GM19395 (cell line): ENCODE measurements around the gene ARHGAP12.

Source experiments
- ATAC-seq: cut with Tn5 transposase; IDR thresholded peaks from one replicate; pipeline ENCODE4 v1.9.1; 2021; ENCODE audit warnings: mild to moderate bottlenecking, moderate library complexity; ENCODE audit not compliant: unreplicated experiment

ARHGAP12 gene

GRCh38 chr10:31829776-31830175 is 98.9 kb downstream of the ARHGAP12 start:
- ATAC-seq, result no peak

- no peak for ATAC-seq
These were observed 105.3 kb downstream of the ARHGAP12 start for GRCh38 chr10:31823358-31823757.

DNA sequence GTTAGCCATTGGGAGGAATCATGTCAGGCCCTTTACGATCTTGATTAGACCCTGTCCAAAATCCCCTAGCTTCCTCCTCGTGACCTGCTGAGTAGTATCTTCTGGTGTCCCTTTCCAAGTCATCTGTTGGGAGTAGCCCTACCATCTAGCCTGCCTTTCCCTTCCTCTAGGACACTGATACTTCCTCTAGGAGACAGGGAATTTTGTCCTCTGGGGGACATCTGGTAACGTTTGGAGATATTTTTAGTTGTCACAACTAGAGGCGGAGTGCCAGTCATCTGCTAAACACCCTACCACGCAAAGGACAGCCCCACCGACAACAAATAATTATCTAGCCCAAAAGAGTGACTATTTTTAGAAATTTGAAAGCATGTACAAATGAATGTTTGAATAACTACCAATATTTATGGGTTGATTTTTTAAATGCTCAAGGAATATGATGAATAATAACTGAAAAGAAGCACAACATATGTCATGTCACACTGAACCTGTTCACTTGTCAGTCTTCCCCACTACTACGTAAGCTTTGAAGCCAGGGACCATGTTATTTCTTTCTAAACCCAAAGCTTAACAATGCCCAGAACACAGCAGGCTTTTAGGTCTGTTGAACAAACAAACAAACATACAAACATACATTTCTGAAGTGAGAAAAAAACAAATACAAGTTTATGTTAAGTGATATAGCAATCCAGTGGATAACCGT is 105.9 kb downstream of the ARHGAP12 start:
- no peak for ATAC-seq

DNA sequence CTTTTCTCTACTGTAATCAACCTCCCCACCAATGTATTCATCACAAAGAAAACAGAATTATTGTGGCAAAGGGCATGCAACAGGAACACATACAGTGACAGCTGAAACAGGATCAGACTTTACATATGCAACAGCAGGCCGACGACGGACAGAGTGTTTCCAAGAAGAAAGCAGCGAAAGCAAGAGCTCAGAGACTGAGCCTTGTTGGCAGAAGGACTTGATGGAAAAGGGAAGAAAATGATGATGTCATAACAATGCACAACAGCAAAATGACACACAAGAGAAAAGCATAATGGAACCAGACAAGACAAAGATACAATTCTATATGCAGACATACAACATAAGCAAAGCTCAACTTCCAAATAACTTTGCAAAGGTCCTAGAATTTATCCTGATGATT is 106.5 kb downstream of the ARHGAP12 start:
- no peak for ATAC-seq

- no peak for ATAC-seq
These were observed 107.8 kb downstream of the ARHGAP12 start for GRCh38 chr10:31820778-31821369.

DNA sequence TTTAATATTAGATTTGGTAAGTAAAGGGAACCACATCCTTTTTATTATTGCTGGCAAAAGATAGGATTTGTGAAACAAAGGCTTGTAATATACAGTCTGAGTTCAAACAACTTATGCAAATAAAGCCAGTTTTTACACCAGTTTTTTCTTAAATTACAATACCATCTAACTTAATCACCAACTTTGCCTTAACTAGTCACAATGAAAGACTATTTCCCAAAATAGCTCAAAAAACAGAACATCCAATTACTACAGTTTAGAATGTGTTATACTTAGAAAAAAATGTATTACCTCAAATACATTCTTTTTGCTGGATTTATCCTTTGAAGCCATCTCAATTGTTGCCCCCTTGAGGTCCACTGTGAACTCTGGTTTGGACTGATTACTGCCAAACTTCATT is 108.5 kb downstream of the ARHGAP12 start:
- ATAC-seq, result no peak

DNA sequence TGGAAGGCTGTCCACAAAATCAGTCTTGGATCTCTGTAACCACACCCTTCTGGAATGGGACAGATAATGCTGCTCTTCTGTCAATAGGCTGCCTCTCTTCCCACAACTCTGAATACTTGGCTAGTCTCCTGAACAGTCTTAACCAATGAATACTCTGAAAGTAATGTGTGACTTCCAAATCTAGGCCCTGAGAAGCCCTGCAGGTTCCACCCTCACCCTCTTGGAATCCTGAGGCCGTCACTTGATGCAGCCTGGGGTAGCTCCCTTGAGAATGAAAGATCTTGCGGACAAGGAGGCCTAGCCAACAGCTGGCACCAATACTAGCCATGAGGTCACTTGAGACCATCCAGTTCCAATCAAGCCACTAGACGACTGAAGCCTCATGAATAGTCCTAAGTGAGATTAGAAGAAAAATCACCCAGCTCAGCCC is 109.2 kb downstream of the ARHGAP12 start:
- ATAC-seq, result no peak

DNA sequence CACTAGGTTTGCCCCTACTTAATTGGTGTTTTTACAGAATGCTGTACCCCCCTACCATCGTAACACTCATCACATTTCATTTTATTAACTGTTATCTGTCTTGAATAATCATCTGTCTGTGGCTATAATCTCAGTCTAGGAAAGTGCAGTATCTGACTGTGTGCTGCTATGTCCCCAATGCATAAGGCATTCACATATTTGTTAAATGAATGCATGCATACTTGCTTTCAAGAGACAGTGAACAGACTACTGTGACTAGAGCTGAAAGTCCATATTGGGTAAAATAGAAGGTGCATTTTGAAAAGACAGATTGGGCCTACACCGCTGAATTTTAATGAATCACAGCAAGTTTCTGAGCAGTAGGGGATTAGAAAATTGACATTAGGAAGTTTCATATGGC is 112.3 kb downstream of the ARHGAP12 start:
- no peak for ATAC-seq

- peak; percentile 81 for ATAC-seq
These were observed 120.1 kb downstream of the ARHGAP12 start for GRCh38 chr10:31808258-31809218.

GRCh38 chr10:31804352-31804810 is 124.2 kb downstream of the ARHGAP12 start:
- no peak for ATAC-seq

DNA sequence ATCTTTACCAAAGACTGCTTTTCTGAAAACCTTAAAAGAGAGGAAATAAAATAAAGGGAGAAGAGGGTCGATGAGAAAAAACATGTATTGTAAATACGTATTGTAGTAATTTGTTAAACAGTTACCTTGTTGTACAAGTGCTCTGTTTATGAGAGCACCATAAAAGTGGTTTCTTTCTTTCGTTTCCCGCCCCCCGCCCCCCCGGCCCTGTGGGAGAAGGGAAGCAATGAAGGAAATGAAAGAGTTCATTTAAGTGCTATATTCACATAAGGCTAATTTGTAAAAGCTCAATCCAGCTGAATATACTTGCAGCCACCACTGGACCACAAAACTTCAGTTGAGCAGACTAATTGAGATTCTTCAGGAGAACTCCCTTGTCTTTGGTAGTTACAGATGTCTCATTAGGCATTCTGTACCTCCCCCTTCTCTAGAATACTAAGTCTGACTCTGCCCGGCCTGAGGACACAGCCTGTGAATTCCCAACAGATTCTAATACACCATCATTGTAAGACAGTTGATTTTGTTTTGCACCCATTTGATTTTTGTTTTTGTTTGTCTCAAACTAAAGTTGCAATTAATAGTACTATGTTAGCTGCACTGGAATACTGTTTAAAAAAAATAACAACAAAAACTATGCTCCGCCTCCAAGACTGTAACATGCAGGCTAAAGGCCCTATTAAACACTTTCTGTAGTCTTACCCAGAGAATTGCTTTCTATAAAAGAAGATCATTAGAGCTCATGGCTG is 124.9 kb downstream of the ARHGAP12 start:
- ATAC-seq, result no peak

GRCh38 chr10:31799181-31799580 is 129.4 kb downstream of the ARHGAP12 start:
- ATAC-seq, result no peak

DNA sequence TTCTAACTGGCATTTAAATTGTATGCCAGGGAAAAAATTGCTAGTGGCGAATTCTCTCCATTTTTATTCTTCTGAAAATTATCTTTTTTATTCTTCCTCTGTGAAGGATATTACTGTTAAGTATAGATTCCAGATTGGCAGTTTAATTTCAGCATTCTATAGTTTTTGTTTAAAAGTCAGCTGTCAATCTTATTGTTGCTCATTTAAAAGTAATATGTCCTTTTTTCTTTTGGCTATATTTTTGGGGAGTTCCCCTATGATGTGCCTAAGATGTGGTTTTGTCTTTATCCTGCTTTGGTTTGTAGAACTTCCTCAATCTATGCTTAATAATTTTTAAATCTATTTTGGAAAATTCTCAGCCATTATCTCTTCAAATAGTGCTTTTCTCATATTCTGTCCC is 135.9 kb downstream of the ARHGAP12 start:
- no peak for ATAC-seq

DNA sequence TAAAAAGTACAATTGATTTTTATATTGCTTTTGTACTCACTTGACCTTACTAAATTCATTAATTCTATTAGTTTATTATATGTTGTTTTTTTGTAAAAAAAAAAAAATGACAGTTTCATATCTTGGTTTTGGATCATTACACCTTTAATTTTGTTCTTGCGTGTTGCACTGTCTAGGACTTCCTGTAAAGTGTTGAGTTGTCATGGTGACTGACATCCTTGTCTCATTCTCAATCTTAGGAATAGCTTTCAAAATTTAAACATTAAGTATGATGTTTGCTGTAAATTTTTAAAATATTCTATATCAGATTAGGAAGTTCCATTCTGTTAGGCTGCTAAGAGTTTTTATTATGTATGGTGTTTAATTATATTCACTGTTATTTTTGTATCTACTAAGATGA is 139.1 kb downstream of the ARHGAP12 start:
- ATAC-seq, result no peak

DNA sequence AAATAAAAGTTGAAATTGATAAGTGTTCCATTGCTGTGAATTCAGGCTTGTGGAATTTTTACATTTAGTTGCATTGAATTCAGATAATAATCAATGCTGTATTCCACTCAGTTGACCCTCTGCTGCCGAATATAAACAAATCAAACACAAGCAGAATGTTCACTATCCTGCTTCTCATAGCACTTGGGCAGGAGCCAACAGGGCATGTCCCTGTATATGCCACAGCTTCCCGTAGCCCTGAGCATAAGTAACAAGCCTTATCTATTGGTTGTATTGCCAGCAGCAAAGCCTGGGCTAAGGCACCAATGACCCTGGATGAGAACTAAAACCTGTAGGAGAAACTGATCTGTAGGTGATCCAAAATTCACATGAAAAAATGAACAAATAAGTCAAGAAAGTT is 145.9 kb downstream of the ARHGAP12 start:
- no peak for ATAC-seq

GRCh38 chr10:31780717-31781116 is 147.9 kb downstream of the ARHGAP12 start:
- no peak for ATAC-seq

GRCh38 chr10:31778627-31779026 is 150.0 kb downstream of the ARHGAP12 start:
- ATAC-seq, result no peak

DNA sequence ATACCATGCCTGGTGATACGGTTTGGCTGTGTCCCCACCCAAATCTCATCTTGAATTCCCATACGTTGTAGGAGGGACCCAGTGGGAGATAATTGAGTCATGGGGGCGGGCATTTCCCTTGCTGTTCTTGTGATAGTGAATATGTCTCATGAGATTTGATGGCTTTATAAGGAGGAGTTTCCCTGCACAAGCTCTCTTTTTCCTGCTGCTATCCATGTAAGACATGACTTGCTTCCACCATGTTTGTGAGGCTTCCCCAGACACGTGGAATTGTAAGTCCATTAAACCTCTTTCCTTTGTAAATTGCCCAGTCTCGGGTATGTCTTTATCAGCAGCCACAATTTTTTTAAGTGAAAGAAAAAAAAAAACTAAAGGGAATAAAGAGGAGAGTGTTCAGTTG is 152.5 kb downstream of the ARHGAP12 start:
- no peak for ATAC-seq

GRCh38 chr10:31774928-31775650 is 153.5 kb downstream of the ARHGAP12 start:
- ATAC-seq, result no peak

- no peak for ATAC-seq
These were observed 154.2 kb downstream of the ARHGAP12 start for GRCh38 chr10:31774299-31774900.
